ENCODE results near the gene LMNTD2. TPM values are rescaled to one million over a fixed set of nuclear protein-coding genes. Genes with fewer than 3 reads are reported as not detected.

LMNTD2 gene
- total RNA-seq, 1 experiment from 2014 or later, result 7.8 TPM

- no TSS peak for BruUV-seq (replicated peaks)
- Mint-ChIP-seq H3K27ac (ENCODE audit: unreplicated experiment) (no peak overlapping the region), H3K36me3 (ENCODE audit: insufficient read depth, unreplicated experiment) (peaks cover 79% of the 10 kb centered on the region), H3K4me1 (ENCODE audit: low read depth, unreplicated experiment) (no peaks in the 10 kb centered on the region), H3K27me3 (ENCODE audit: unreplicated experiment) (no peaks in the 10 kb centered on the region), H3K4me3 (ENCODE audit: low read depth, unreplicated experiment) (no peak overlapping the region), H3K9me3 (ENCODE audit: low read depth, unreplicated experiment) (no peaks in the 10 kb centered on the region)
- intact Hi-C loops (cut with micrococcal nuclease; ENCODE audit: unreplicated experiment), result no loop called here
- DNase-seq, result no peak
- TF ChIP-seq CTCF (IDR thresholded peaks at IDR 0.05; ENCODE audit: unreplicated experiment), result no peak
- CTCF ChIA-PET, result no interaction called here
These were observed 47.6 kb upstream of the LMNTD2 start for GRCh38 chr11:607971-608659.

GRCh38 chr11:607020-607780 lies 46.7 kb upstream of the LMNTD2 start:
- BruUV-seq (replicated peaks), result no TSS peak
- no peak for TF ChIP-seq CTCF (IDR thresholded peaks at IDR 0.05; ENCODE audit: unreplicated experiment)
- intact Hi-C loops (cut with micrococcal nuclease; ENCODE audit: unreplicated experiment), result no loop called here
- no peaks in the 10 kb centered on the region for H3K4me1 Mint-ChIP-seq (ENCODE audit: low read depth, unreplicated experiment)
- H3K27me3 Mint-ChIP-seq (ENCODE audit: unreplicated experiment), result no peaks in the 10 kb centered on the region
- CTCF ChIA-PET, result no interaction called here
- H3K4me3 Mint-ChIP-seq (ENCODE audit: low read depth, unreplicated experiment), result no peak overlapping the region
- no peak overlapping the region for H3K27ac Mint-ChIP-seq (ENCODE audit: unreplicated experiment)
- H3K9me3 Mint-ChIP-seq (ENCODE audit: low read depth, unreplicated experiment), result no peaks in the 10 kb centered on the region
- peaks cover 77% of the 10 kb centered on the region for H3K36me3 Mint-ChIP-seq (ENCODE audit: insufficient read depth, unreplicated experiment)
- DNase-seq, result no peak

- TF ChIP-seq CTCF (IDR thresholded peaks at IDR 0.05; ENCODE audit: unreplicated experiment), result no peak
- Mint-ChIP-seq H3K36me3 (ENCODE audit: insufficient read depth, unreplicated experiment) (peaks cover 77% of the 10 kb centered on the region), H3K4me1 (ENCODE audit: low read depth, unreplicated experiment) (no peaks in the 10 kb centered on the region), H3K9me3 (ENCODE audit: low read depth, unreplicated experiment) (no peaks in the 10 kb centered on the region), H3K27me3 (ENCODE audit: unreplicated experiment) (no peaks in the 10 kb centered on the region), H3K27ac (ENCODE audit: unreplicated experiment) (no peak overlapping the region), H3K4me3 (ENCODE audit: low read depth, unreplicated experiment) (no peak overlapping the region)
- no peak for DNase-seq
- CTCF ChIA-PET, result no interaction called here
- intact Hi-C loops (cut with micrococcal nuclease; ENCODE audit: unreplicated experiment), result no loop called here
- no TSS peak for BruUV-seq (replicated peaks)
These were observed 45.7 kb upstream of the LMNTD2 start for GRCh38 chr11:606245-606644.

GRCh38 chr11:605286-606129 lies 45.0 kb upstream of the LMNTD2 start:
- CTCF ChIA-PET, result interaction anchor here (0.9 kb wide), 1 partner anchor 10 kb away, joined by 4 read pairs; the partner anchor contains the start of gene IRF7
- no peak for TF ChIP-seq CTCF (IDR thresholded peaks at IDR 0.05; ENCODE audit: unreplicated experiment)
- intact Hi-C loops (cut with micrococcal nuclease; ENCODE audit: unreplicated experiment), result no loop called here
- peaks cover 77% of the 10 kb centered on the region for H3K36me3 Mint-ChIP-seq (ENCODE audit: insufficient read depth, unreplicated experiment)
- DNase-seq, result no peak
- H3K27ac Mint-ChIP-seq (ENCODE audit: unreplicated experiment), result no peak overlapping the region
- no peaks in the 10 kb centered on the region for H3K4me1 Mint-ChIP-seq (ENCODE audit: low read depth, unreplicated experiment)
- no peaks in the 10 kb centered on the region for H3K27me3 Mint-ChIP-seq (ENCODE audit: unreplicated experiment)
- BruUV-seq (replicated peaks), result no TSS peak
- H3K9me3 Mint-ChIP-seq (ENCODE audit: low read depth, unreplicated experiment), result no peaks in the 10 kb centered on the region
- no peak overlapping the region for H3K4me3 Mint-ChIP-seq (ENCODE audit: low read depth, unreplicated experiment)
